HCT116 (cell line): ENCODE measurements around the gene RFTN1. TPM values are rescaled to one million over a fixed set of nuclear protein-coding genes. Genes with fewer than 3 reads are reported as not detected.

Source experiments
- ATAC-seq: fragments of 200-7000 bp; cut with Tn5 transposase; 2 replicates; pipeline ENCODE4 v1.9.1; 2020; ENCODE audit warnings: mild to moderate bottlenecking, moderate library complexity
- BruUV-seq: library from RNA; stranded (reverse); fragments of 400-500 nt; replicated peaks from 2 replicates; lab custom pipeline; 2021; lab: Mats Ljungman, UMichigan
- CTCF ChIA-PET: fragments of 300-600 bp; sonication (Branson Sonifier 250); formaldehyde crosslinking; loops from one replicate; lab custom pipeline; 2021; ENCODE audit warnings: antibody characterized with exemption; lab: Charles Lee
- POLR2A ChIA-PET: fragments of 300-600, 350-600 bp; sonication (Branson Sonifier 250); formaldehyde crosslinking; loops from one replicate; lab custom pipeline; 2021; ENCODE audit warnings: antibody characterized with exemption; lab: Charles Lee
- RAD21 ChIA-PET, 2 experiments: fragments of 300-600 bp; sonication (Branson Sonifier 250); formaldehyde crosslinking; loops; one replicate each; lab custom pipeline; 2023; ENCODE audit warnings: low total read pairs in 2 of 2; ENCODE audit not compliant: uncharacterized antibody in 2 of 2, unreplicated experiment in 2 of 2, low non-redundant PET in 1 of 2; lab: Charles Lee
- DNase-seq: peaks from one replicate; pipeline ENCODE4 v3.0.0-alpha.2; 2010; ENCODE audit warnings: low read depth, low spot score
- H2AFZ ChIP-seq: fragments of 200-600 bp; shearing (Covaris generic), sonication (generic); 2 replicates; pipeline ENCODE4 v1.6.1; 2017; ENCODE audit warnings: low read depth, mixed run types, mixed read lengths, antibody characterized with exemption, low read length; ENCODE audit not compliant: poor library complexity, severe bottlenecking
- H3K27ac ChIP-seq: 2 replicates; pipeline ENCODE4 v1.5.1; 2012; ENCODE audit warnings: low read depth, low read length
- H3K27me3 ChIP-seq: fragments of 200-600 bp; sonication (generic); 2 replicates; pipeline ENCODE4 v1.6.1; 2016; ENCODE audit warnings: mixed run types, low read length, mixed read lengths; ENCODE audit not compliant: insufficient read depth
- H3K36me3 ChIP-seq, 2 experiments: fragments of 200-500 bp in 1 of 2; fragments of 200-600 bp in 1 of 2; sonication (Bioruptor generic) in 1 of 2; sonication (generic) in 1 of 2; 2 replicates each; pipeline versions ENCODE4 v1.5.1 to v1.6.1; 2014 to 2016; ENCODE audit warnings: low read length in 2 of 2, inconsistent platforms in 1 of 2, mixed read lengths in 1 of 2, mixed run types in 1 of 2; ENCODE audit not compliant: insufficient read depth in 2 of 2, control insufficient read depth in 1 of 2
- H3K4me1 ChIP-seq, 2 experiments: fragments of 200-600 bp in 1 of 2; sonication (generic) in 1 of 2; 2 replicates each; pipeline versions ENCODE4 v1.5.1 to v1.6.1; 2012 to 2017; ENCODE audit warnings: low read length in 2 of 2, inconsistent platforms in 1 of 2, mild to moderate bottlenecking in 1 of 2, mixed read lengths in 1 of 2, mixed run types in 1 of 2, moderate library complexity in 1 of 2; ENCODE audit not compliant: insufficient read depth in 2 of 2, control insufficient read depth in 1 of 2
- H3K4me2 ChIP-seq: fragments of 200-600 bp; sonication (generic); 2 replicates; pipeline ENCODE4 v1.6.1; 2017; ENCODE audit warnings: mixed run types, low read length, mixed read lengths
- H3K4me3 ChIP-seq, 2 experiments: fragments of 200-600 bp in 1 of 2; sonication (generic) in 1 of 2; replicated peaks in 1 of 2; 2 replicates each; pipeline ENCODE4 v1.5.1; 2011 to 2016; ENCODE audit warnings: low read length in 2 of 2, control low read depth in 1 of 2, low read depth in 1 of 2, mild to moderate bottlenecking in 1 of 2, mixed read lengths in 1 of 2, mixed run types in 1 of 2
- H3K79me2 ChIP-seq: fragments of 200-600 bp; sonication (generic); 2 replicates; pipeline ENCODE4 v1.6.1; 2017; ENCODE audit warnings: mild to moderate bottlenecking, mixed run types, low read length, moderate library complexity, mixed read lengths; ENCODE audit not compliant: insufficient read depth
- H3K9ac ChIP-seq: fragments of 200-600 bp; sonication (generic); 2 replicates; pipeline ENCODE4 v1.6.1; 2016; ENCODE audit warnings: low read length, mixed read lengths
- H3K9me2 ChIP-seq: fragments of 200-600 bp; sonication (generic), shearing (Covaris generic); 2 replicates; pipeline ENCODE4 v1.6.1; 2017; ENCODE audit warnings: mixed run types, mild to moderate bottlenecking, moderate library complexity; ENCODE audit not compliant: insufficient read depth
- H3K9me3 ChIP-seq, 2 experiments: fragments of 200-500 bp in 1 of 2; fragments of 200-600 bp in 1 of 2; sonication (Bioruptor generic) in 1 of 2; sonication (generic) in 1 of 2; 2 replicates each; pipeline ENCODE4 v1.6.1; 2014 to 2017; ENCODE audit warnings: low read length in 2 of 2, mixed read lengths in 2 of 2, inconsistent platforms in 1 of 2, low read depth in 1 of 2, mild to moderate bottlenecking in 1 of 2, mixed run types in 1 of 2, moderate library complexity in 1 of 2; ENCODE audit not compliant: control insufficient read depth in 1 of 2, insufficient read depth in 1 of 2
- H4K20me1 ChIP-seq: fragments of 200-600 bp; sonication (generic), shearing (Covaris generic); 2 replicates; pipeline ENCODE4 v1.6.1; 2017; ENCODE audit warnings: mixed run types, mild to moderate bottlenecking, moderate library complexity; ENCODE audit not compliant: insufficient read depth
- CTCF ChIP-seq, 3 experiments: fragments of 200-600 bp in 1 of 3; sonication (generic) in 1 of 3; IDR thresholded peaks in 2 of 3; conservative IDR thresholded peaks in 1 of 3; 2 replicates each; pipeline ENCODE4 v1.5.1; 2012 to 2017; ENCODE audit warnings: low read depth in 2 of 3, low read length in 2 of 3, antibody characterized with exemption in 1 of 3, borderline replicate concordance in 1 of 3, control low read depth in 1 of 3, mild to moderate bottlenecking in 1 of 3, mixed read lengths in 1 of 3, mixed run types in 1 of 3, moderate library complexity in 1 of 3; ENCODE audit not compliant: insufficient read depth in 1 of 3
- ELF1 ChIP-seq: IDR thresholded peaks from 2 replicates; pipeline ENCODE4 v1.6.1; 2012; ENCODE audit warnings: low read depth, borderline replicate concordance
- EZH2 ChIP-seq: fragments of 200-600 bp; sonication (generic); IDR thresholded peaks from 2 replicates; pipeline ENCODE4 v1.6.1; 2017; ENCODE audit warnings: antibody characterized with exemption, mixed run types
- MAX ChIP-seq: IDR thresholded peaks from 2 replicates; pipeline ENCODE4 v1.6.1; 2012
- SIN3A ChIP-seq: IDR thresholded peaks from 2 replicates; pipeline ENCODE4 v1.6.1; 2012; ENCODE audit warnings: low read depth
- SP1 ChIP-seq: IDR thresholded peaks from 2 replicates; pipeline ENCODE4 v1.6.1; 2012; ENCODE audit warnings: low read depth
- TCF7L2 ChIP-seq: IDR thresholded peaks from 2 replicates; pipeline ENCODE4 v1.7.0; 2011; ENCODE audit warnings: borderline replicate concordance, inconsistent platforms; ENCODE audit not compliant: insufficient read depth, insufficient read length; ENCODE audit errors: extremely low read depth
- YY1 ChIP-seq: IDR thresholded peaks from 2 replicates; pipeline ENCODE4 v1.6.1; 2011; ENCODE audit warnings: low read length, low read depth, moderate library complexity, mild to moderate bottlenecking; ENCODE audit not compliant: insufficient replicate concordance; ENCODE audit errors: extremely low read depth
- ZBTB33 ChIP-seq: IDR thresholded peaks from 2 replicates; pipeline ENCODE4 v1.6.1; 2011; ENCODE audit warnings: mild to moderate bottlenecking, low read length, moderate library complexity; ENCODE audit not compliant: insufficient replicate concordance; ENCODE audit errors: extremely low read depth
- ZFX ChIP-seq: fragments of 450-650 bp; IDR thresholded peaks from 2 replicates; pipeline ENCODE4 v1.6.1; 2017
- intact Hi-C: fragments of 100-400 bp; cut with micrococcal nuclease; formaldehyde crosslinking; loops from 2 replicates; pipeline ENCODE4 v1.10.0; 2022
- total RNA-seq: library from RNA; stranded (reverse); gene quantifications from one replicate; pipeline ENCODE4 v1.2.1, GENCODE V29; 2021; ENCODE audit not compliant: unreplicated experiment

RFTN1 gene
- total RNA-seq, 1 experiment from 2014 or later, result 3.9 TPM

GRCh38 chr3:16401273-16401672 is 112.2 kb downstream of the RFTN1 start:
- BruUV-seq, result no TSS peak
- Histone ChIP-seq H3K79me2 (no peaks in the 10 kb centered on the region), H3K9me3 (no peaks in the 10 kb centered on the region), H3K4me2 (no peak overlapping the region), H2AFZ (no peak overlapping the region), H3K9me2 (no peaks in the 10 kb centered on the region), H3K27me3 (no peaks in the 10 kb centered on the region), H3K9ac (no peak overlapping the region), H3K4me1 (no peaks in the 10 kb centered on the region), H3K4me3 (no peak overlapping the region), H3K27ac (no peak overlapping the region), H3K36me3 (no peaks in the 10 kb centered on the region), H4K20me1 (no peaks in the 10 kb centered on the region; the same call in 1 of the 2 replicates)
- no peak for ATAC-seq
- ChIA-PET CTCF (no interaction called here), POLR2A (interaction anchor here (0.7 kb wide), 1 partner anchor 26 kb away, joined by 3 read pairs; no protein-coding TSS in a partner anchor), RAD21 (no interaction called here)
- TF ChIP-seq TCF7L2, result no peak
- TF ChIP-seq EZH2, result no peak
- TF ChIP-seq CTCF (IDR thresholded peaks at IDR 0.05 in 2 of 3, conservative IDR thresholded peaks at IDR 0.05 in 1 of 3; ENCODE audit: borderline replicate concordance in 1 of 3, insufficient read depth in 1 of 3, low read depth in 2 of 3, low read length in 2 of 3), result no peak
- no peak for TF ChIP-seq ELF1
- no peak for TF ChIP-seq YY1
- no peak for TF ChIP-seq ZBTB33
- no peak for TF ChIP-seq ZFX
- no peak for TF ChIP-seq SIN3A
- TF ChIP-seq MAX, result no peak
- TF ChIP-seq SP1, result no peak
- intact Hi-C loops, result no loop called here
- no peak for DNase-seq
